GM18499 (cell line): ENCODE data around the gene ZNHIT2.
A peak's percentile ranks its signal among the peaks of the same experiment; 100 is the strongest.

ENCODE experiments used
- ATAC-seq: cut with Tn5 transposase; IDR thresholded peaks from one replicate; pipeline ENCODE4 v1.9.1; 2021; ENCODE audit warnings: moderate number of reproducible peaks; ENCODE audit not compliant: insufficient read depth, unreplicated experiment

ZNHIT2 gene

GRCh38 chr11:65134952-65135632 lies 17.6 kb upstream of the ZNHIT2 start:
- peak; percentile 39 for ATAC-seq

GRCh38 chr11:65134240-65134951 lies 16.9 kb upstream of the ZNHIT2 start, which contains the start of gene SYVN1:
SYVN1 (minus strand) TSS chr11:65134519; CDS start chr11:65133601, 918 bp downstream.
- ATAC-seq = peak; percentile 31

GRCh38 chr11:65133724-65134123 lies 16.2 kb upstream of the ZNHIT2 start:
- ATAC-seq = no peak

GRCh38 chr11:65132988-65133700 lies 15.6 kb upstream of the ZNHIT2 start:
- no peak for ATAC-seq

- ATAC-seq = no peak
Observed at GRCh38 chr11:65132238-65132987, 14.9 kb upstream of the ZNHIT2 start.

- no peak for ATAC-seq
Observed at GRCh38 chr11:65131895-65132237, 14.4 kb upstream of the ZNHIT2 start.

- no peak for ATAC-seq
Observed at GRCh38 chr11:65131417-65131776, 13.9 kb upstream of the ZNHIT2 start.

GRCh38 chr11:65130631-65131416 lies 13.3 kb upstream of the ZNHIT2 start:
- no peak for ATAC-seq

- ATAC-seq = no peak
Observed at GRCh38 chr11:65129649-65130441, 12.3 kb upstream of the ZNHIT2 start.

- ATAC-seq = no peak
Observed at GRCh38 chr11:65128182-65129145, 11.0 kb upstream of the ZNHIT2 start.

GRCh38 chr11:65127473-65128181 lies 10.1 kb upstream of the ZNHIT2 start:
- ATAC-seq = no peak

GRCh38 chr11:65126624-65127274 lies 9.2 kb upstream of the ZNHIT2 start:
- no peak for ATAC-seq

GRCh38 chr11:65125197-65126056 lies 7.9 kb upstream of the ZNHIT2 start:
- no peak for ATAC-seq

GRCh38 chr11:65124480-65125196 lies 7.1 kb upstream of the ZNHIT2 start:
- no peak for ATAC-seq
